Measurements from ENCODE around the gene RAB11FIP4.

The RAB11FIP4 gene

GRCh38 chr17:31469959-31470358 lies 78.5 kb downstream of the RAB11FIP4 start:
- Histone ChIP-seq H3K36me3 (ENCODE audit: control insufficient read depth in 1 of 2, insufficient read depth in 2 of 2, low read length in 2 of 2) (no peaks in the 10 kb centered on the region), H3K4me3 (ENCODE audit: low read depth in 1 of 2, low read length in 2 of 2) (no peak overlapping the region), H3K4me1 (ENCODE audit: control insufficient read depth in 1 of 2, insufficient read depth in 2 of 2, low read length in 2 of 2) (no peaks in the 10 kb centered on the region), H3K27ac (ENCODE audit: low read length) (no peak overlapping the region), H3K27me3 (ENCODE audit: low read depth, low read length) (no peaks in the 10 kb centered on the region), H3K9me3 (ENCODE audit: control insufficient read depth in 1 of 2, low read length in 2 of 2) (no peaks in the 10 kb centered on the region)

- Histone ChIP-seq H3K27ac (ENCODE audit: low read length) (no peak overlapping the region), H3K4me1 (ENCODE audit: control insufficient read depth in 1 of 2, insufficient read depth in 2 of 2, low read length in 2 of 2) (no peaks in the 10 kb centered on the region), H3K36me3 (ENCODE audit: control insufficient read depth in 1 of 2, insufficient read depth in 2 of 2, low read length in 2 of 2) (no peaks in the 10 kb centered on the region), H3K9me3 (ENCODE audit: control insufficient read depth in 1 of 2, low read length in 2 of 2) (no peaks in the 10 kb centered on the region), H3K27me3 (ENCODE audit: low read depth, low read length) (no peaks in the 10 kb centered on the region), H3K4me3 (ENCODE audit: low read depth in 1 of 2, low read length in 2 of 2) (no peak overlapping the region)
Observed at GRCh38 chr17:31470592-31470991, 79.1 kb downstream of the RAB11FIP4 start.

GRCh38 chr17:31472137-31472536 lies 80.7 kb downstream of the RAB11FIP4 start:
- H3K27ac ChIP-seq (ENCODE audit: low read length) = no peak overlapping the region
- H3K4me3 ChIP-seq (ENCODE audit: low read depth in 1 of 2, low read length in 2 of 2) = no peak overlapping the region
- no peaks in the 10 kb centered on the region for H3K27me3 ChIP-seq (ENCODE audit: low read depth, low read length)
- no peaks in the 10 kb centered on the region for H3K4me1 ChIP-seq (ENCODE audit: control insufficient read depth in 1 of 2, insufficient read depth in 2 of 2, low read length in 2 of 2)
- H3K9me3 ChIP-seq (ENCODE audit: control insufficient read depth in 1 of 2, low read length in 2 of 2) = no peaks in the 10 kb centered on the region
- no peaks in the 10 kb centered on the region for H3K36me3 ChIP-seq (ENCODE audit: control insufficient read depth in 1 of 2, insufficient read depth in 2 of 2, low read length in 2 of 2)

- Histone ChIP-seq H3K9me3 (ENCODE audit: control insufficient read depth in 1 of 2, low read length in 2 of 2) (no peaks in the 10 kb centered on the region), H3K27ac (ENCODE audit: low read length) (no peak overlapping the region), H3K4me3 (ENCODE audit: low read depth in 1 of 2, low read length in 2 of 2) (no peak overlapping the region), H3K36me3 (ENCODE audit: control insufficient read depth in 1 of 2, insufficient read depth in 2 of 2, low read length in 2 of 2) (no peaks in the 10 kb centered on the region), H3K4me1 (ENCODE audit: control insufficient read depth in 1 of 2, insufficient read depth in 2 of 2, low read length in 2 of 2) (no peaks in the 10 kb centered on the region), H3K27me3 (ENCODE audit: low read depth, low read length) (no peaks in the 10 kb centered on the region)
Observed at GRCh38 chr17:31475378-31476162, 84.1 kb downstream of the RAB11FIP4 start.

- no peak overlapping the region for H3K27ac ChIP-seq (ENCODE audit: low read length)
- H3K4me3 ChIP-seq (ENCODE audit: low read depth in 1 of 2, low read length in 2 of 2) = no peak overlapping the region
- no peaks in the 10 kb centered on the region for H3K27me3 ChIP-seq (ENCODE audit: low read depth, low read length)
- no peaks in the 10 kb centered on the region for H3K4me1 ChIP-seq (ENCODE audit: control insufficient read depth in 1 of 2, insufficient read depth in 2 of 2, low read length in 2 of 2)
- H3K36me3 ChIP-seq (ENCODE audit: control insufficient read depth in 1 of 2, insufficient read depth in 2 of 2, low read length in 2 of 2) = no peaks in the 10 kb centered on the region
- H3K9me3 ChIP-seq (ENCODE audit: control insufficient read depth in 1 of 2, low read length in 2 of 2) = no peaks in the 10 kb centered on the region
Observed at GRCh38 chr17:31476525-31477416, 85.3 kb downstream of the RAB11FIP4 start.

GRCh38 chr17:31477417-31478055 lies 86.1 kb downstream of the RAB11FIP4 start:
- Histone ChIP-seq H3K4me3 (ENCODE audit: low read depth in 1 of 2, low read length in 2 of 2) (no peak overlapping the region), H3K27ac (ENCODE audit: low read length) (no peak overlapping the region), H3K9me3 (ENCODE audit: control insufficient read depth in 1 of 2, low read length in 2 of 2) (no peaks in the 10 kb centered on the region), H3K36me3 (ENCODE audit: control insufficient read depth in 1 of 2, insufficient read depth in 2 of 2, low read length in 2 of 2) (no peaks in the 10 kb centered on the region), H3K27me3 (ENCODE audit: low read depth, low read length) (no peaks in the 10 kb centered on the region), H3K4me1 (ENCODE audit: control insufficient read depth in 1 of 2, insufficient read depth in 2 of 2, low read length in 2 of 2) (no peaks in the 10 kb centered on the region)

GRCh38 chr17:31479062-31479408 lies 87.6 kb downstream of the RAB11FIP4 start:
- Histone ChIP-seq H3K27ac (ENCODE audit: low read length) (no peak overlapping the region), H3K4me1 (ENCODE audit: control insufficient read depth in 1 of 2, insufficient read depth in 2 of 2, low read length in 2 of 2) (no peaks in the 10 kb centered on the region)

GRCh38 chr17:31479524-31479923 lies 88.0 kb downstream of the RAB11FIP4 start:
- H3K9me3 ChIP-seq (ENCODE audit: control insufficient read depth in 1 of 2, low read length in 2 of 2) = no peaks in the 10 kb centered on the region
- no peaks in the 10 kb centered on the region for H3K4me1 ChIP-seq (ENCODE audit: control insufficient read depth in 1 of 2, insufficient read depth in 2 of 2, low read length in 2 of 2)
- H3K36me3 ChIP-seq (ENCODE audit: control insufficient read depth in 1 of 2, insufficient read depth in 2 of 2, low read length in 2 of 2) = no peaks in the 10 kb centered on the region
- H3K27me3 ChIP-seq (ENCODE audit: low read depth, low read length) = no peaks in the 10 kb centered on the region
- H3K4me3 ChIP-seq (ENCODE audit: low read depth in 1 of 2, low read length in 2 of 2) = no peak overlapping the region
- no peak overlapping the region for H3K27ac ChIP-seq (ENCODE audit: low read length)

More at GRCh38 chr17:31479062-31479408, 87.6 kb downstream of the RAB11FIP4 start:
- H3K9me3 ChIP-seq (ENCODE audit: control insufficient read depth in 1 of 2, low read length in 2 of 2) = no peaks in the 10 kb centered on the region
- no peaks in the 10 kb centered on the region for H3K36me3 ChIP-seq (ENCODE audit: control insufficient read depth in 1 of 2, insufficient read depth in 2 of 2, low read length in 2 of 2)
- H3K27me3 ChIP-seq (ENCODE audit: low read depth, low read length) = no peaks in the 10 kb centered on the region
- no peak overlapping the region for H3K4me3 ChIP-seq (ENCODE audit: low read depth in 1 of 2, low read length in 2 of 2)

- no peak overlapping the region for H3K27ac ChIP-seq (ENCODE audit: low read length)
- no peaks in the 10 kb centered on the region for H3K27me3 ChIP-seq (ENCODE audit: low read depth, low read length)
- H3K36me3 ChIP-seq (ENCODE audit: control insufficient read depth in 1 of 2, insufficient read depth in 2 of 2, low read length in 2 of 2) = no peaks in the 10 kb centered on the region
- H3K9me3 ChIP-seq (ENCODE audit: control insufficient read depth in 1 of 2, low read length in 2 of 2) = no peaks in the 10 kb centered on the region
- no peaks in the 10 kb centered on the region for H3K4me1 ChIP-seq (ENCODE audit: control insufficient read depth in 1 of 2, insufficient read depth in 2 of 2, low read length in 2 of 2)
- H3K4me3 ChIP-seq (ENCODE audit: low read depth in 1 of 2, low read length in 2 of 2) = no peak overlapping the region
Observed at GRCh38 chr17:31480067-31480466, 88.6 kb downstream of the RAB11FIP4 start.

- Histone ChIP-seq H3K4me1 (ENCODE audit: control insufficient read depth in 1 of 2, insufficient read depth in 2 of 2, low read length in 2 of 2) (no peaks in the 10 kb centered on the region), H3K27me3 (ENCODE audit: low read depth, low read length) (no peaks in the 10 kb centered on the region), H3K27ac (ENCODE audit: low read length) (no peak overlapping the region), H3K36me3 (ENCODE audit: control insufficient read depth in 1 of 2, insufficient read depth in 2 of 2, low read length in 2 of 2) (no peaks in the 10 kb centered on the region), H3K9me3 (ENCODE audit: control insufficient read depth in 1 of 2, low read length in 2 of 2) (no peaks in the 10 kb centered on the region), H3K4me3 (ENCODE audit: low read depth in 1 of 2, low read length in 2 of 2) (no peak overlapping the region)
Observed at GRCh38 chr17:31480904-31481782, 89.7 kb downstream of the RAB11FIP4 start.

GRCh38 chr17:31481783-31482081 lies 90.3 kb downstream of the RAB11FIP4 start:
- Histone ChIP-seq H3K27ac (ENCODE audit: low read length) (no peak overlapping the region), H3K27me3 (ENCODE audit: low read depth, low read length) (no peaks in the 10 kb centered on the region), H3K4me1 (ENCODE audit: control insufficient read depth in 1 of 2, insufficient read depth in 2 of 2, low read length in 2 of 2) (no peaks in the 10 kb centered on the region), H3K4me3 (ENCODE audit: low read depth in 1 of 2, low read length in 2 of 2) (no peak overlapping the region), H3K9me3 (ENCODE audit: control insufficient read depth in 1 of 2, low read length in 2 of 2) (no peaks in the 10 kb centered on the region), H3K36me3 (ENCODE audit: control insufficient read depth in 1 of 2, insufficient read depth in 2 of 2, low read length in 2 of 2) (no peaks in the 10 kb centered on the region)
